B cell (primary cell): ENCODE results near the gene ARID1A.

ENCODE experiments used
- CTCF ChIP-seq: fragments of 200-600 bp; IDR thresholded peaks from one replicate; pipeline ENCODE4 v1.8.0; 2022; ENCODE audit warnings: antibody characterized with exemption, mild to moderate bottlenecking
- EZH2 ChIP-seq: IDR thresholded peaks from 2 replicates; pipeline ENCODE4 v1.6.1; 2012; ENCODE audit warnings: borderline replicate concordance, low read depth, mild to moderate bottlenecking, moderate library complexity, low read length; ENCODE audit not compliant: insufficient read depth, poor library complexity, severe bottlenecking

GRCh38 chr1:26690157-26690556, 5.7 kb upstream of the ARID1A start:
- TF ChIP-seq CTCF (no peak), EZH2 (no peak)
